Kidney (tissue), 14 donors: ENCODE measurements around the gene DENR. TPM values are rescaled to one million over a fixed set of nuclear protein-coding genes. Genes with fewer than 3 reads are reported as not detected.
"Not testable (repeated sequence)": the region's sequence is repeated elsewhere in the genome, so short reads cannot be mapped to it uniquely, and the experiment has no call there.

ENCODE experiments used
- DNase-seq, 5 donors: peaks; one replicate each; pipeline ENCODE4 v3.0.0-alpha.2; 2013 to 2020
- FAIRE-seq: peaks from 2 replicates; lab custom pipeline; 2012; peaks lifted over from hg19 to GRCh38; lab: Jason Lieb, UNC
- H3K27ac ChIP-seq, 2 donors: one replicate each; pipeline ENCODE4 v1.7.0; 2013; ENCODE audit warnings: low read depth in 2 of 2, low read length in 2 of 2, inconsistent platforms in 1 of 2
- H3K27me3 ChIP-seq: one replicate; pipeline ENCODE4 v1.7.1; 2013; ENCODE audit warnings: low read length, inconsistent platforms; ENCODE audit not compliant: control insufficient read depth, insufficient read depth
- H3K36me3 ChIP-seq, 3 donors: one replicate each; pipeline versions ENCODE4 v1.7.0 to v1.7.1; 2013; ENCODE audit warnings: low read length in 3 of 3, control low read depth in 1 of 3, inconsistent platforms in 1 of 3; ENCODE audit not compliant: insufficient read depth in 3 of 3, control insufficient read depth in 2 of 3
- H3K4me1 ChIP-seq, 3 donors: one replicate each; pipeline versions ENCODE4 v1.7.0 to v1.7.1; 2013; ENCODE audit warnings: low read length in 3 of 3, inconsistent platforms in 1 of 3, low read depth in 1 of 3; ENCODE audit not compliant: control insufficient read depth in 2 of 3, insufficient read depth in 2 of 3
- H3K4me3 ChIP-seq, 3 donors: one replicate each; pipeline versions ENCODE4 v1.7.0 to v1.8.1; 2013; ENCODE audit warnings: low read length in 3 of 3, control low read depth in 1 of 3, inconsistent platforms in 1 of 3
- H3K9ac ChIP-seq, 3 donors: one replicate each; pipeline versions ENCODE4 v1.7.0 to v1.7.1; 2013; ENCODE audit warnings: low read length in 3 of 3, control low read depth in 1 of 3, inconsistent platforms in 1 of 3
- H3K9me3 ChIP-seq, 3 donors: one replicate each; pipeline versions ENCODE4 v1.7.0 to v1.7.1; 2013; ENCODE audit warnings: low read length in 3 of 3, control low read depth in 1 of 3, inconsistent platforms in 1 of 3; ENCODE audit not compliant: control insufficient read depth in 2 of 3, insufficient read depth in 1 of 3
- CTCF ChIP-seq: IDR thresholded peaks from 3 replicates; pipeline ENCODE4 v1.5.1; 2012; ENCODE audit warnings: mild to moderate bottlenecking, moderate library complexity, borderline replicate concordance; ENCODE audit not compliant: insufficient read depth; ENCODE audit errors: extremely low read depth
- intact Hi-C: fragments of 100-400 bp; cut with DNase I; formaldehyde crosslinking; loops from one replicate; pipeline ENCODE4 v1.11.1; 2022
- polyA plus RNA-seq: library from polyadenylated mRNA; stranded (reverse); fragments of 350-450 nt; fragmentation: Illumina TruSeq; extraction: RNeasy Lipid Tissue Mini Kit (QIAGEN cat#74804); gene quantifications from one replicate; pipeline ENCODE4 v1.2.3, GENCODE V29; 2014; ENCODE audit warnings: low read depth, low replicate concordance; ENCODE audit not compliant: insufficient read depth
- total RNA-seq: library from RNA; stranded (reverse); fragmentation: NEBNext Ultra II Directional; extraction: Animal tissue kit (Norgen Biotek cat#: 25700); gene quantifications from one replicate; pipeline ENCODE4 v1.2.1, GENCODE V29; 2021
- donor health status: control.
- donor health status: control.
- donor health status: control.
- donor health status: control.
- donor health status: control.
- donor health status: DM: yes; HTN: yes; CAD: no.
- donor health status: Normal renal cell carcinoma (clear cell type).

DENR gene
- total and polyA plus RNA-seq, 2 donors from 2014 or later = 31.5 to 35.7 TPM

GRCh38 chr12:122747224-122748135 lies 5.1 kb upstream of the DENR start:
- Histone ChIP-seq H3K36me3 (no peaks in the 10 kb centered on the region), H3K9ac (no peak overlapping the region), H3K27ac (no peak overlapping the region), H3K27me3 (no peaks in the 10 kb centered on the region), H3K9me3 (no peaks in the 10 kb centered on the region), H3K4me3 (no peak overlapping the region), H3K4me1 (no peaks in the 10 kb centered on the region)
- intact Hi-C loops = no loop called here
- peak in 1 of 5 donors; percentile 1 for DNase-seq
- FAIRE-seq = no peak
- TF ChIP-seq CTCF = no peak

- H3K27ac ChIP-seq = no peak overlapping the region
Measured at GRCh38 chr12:122749569-122750332, 2.9 kb upstream of the DENR start.

GRCh38 chr12:122750781-122751515 lies 1.7 kb upstream of the DENR start:
- H3K27ac ChIP-seq, H3K27me3 ChIP-seq, H3K9me3 ChIP-seq, FAIRE-seq, H3K4me1 ChIP-seq, intact Hi-C loops, H3K4me3 ChIP-seq, H3K9ac ChIP-seq: not testable (repeated sequence)
- DNase-seq = peak in 2 of 5 donors; percentile 35 to 40
- peaks cover 3 to 12% (median 5%) of the 10 kb centered on the region in 3 donors for H3K36me3 ChIP-seq

More at GRCh38 chr12:122749569-122750332, 2.9 kb upstream of the DENR start:
- Histone ChIP-seq H3K4me1 (peaks cover 5 to 10% (median 6%) of the 10 kb centered on the region in 3 donors), H3K4me3 (no peak overlapping the region), H3K36me3 (peaks cover 0 to 5% (median 1%) of the 10 kb centered on the region in 3 donors), H3K9me3 (no peaks in the 10 kb centered on the region), H3K27me3 (no peaks in the 10 kb centered on the region), H3K9ac (no peak overlapping the region)
- TF ChIP-seq CTCF = no peak
- FAIRE-seq (no peak), DNase-seq (peak in 1 of 5 donors; percentile 6)
- intact Hi-C loops = no loop called here
